Right renal cortex interstitium (tissue), 3 donors: ENCODE measurements around the gene RPUSD2. TPM values are rescaled to one million over a fixed set of nuclear protein-coding genes. Genes with fewer than 3 reads are reported as not detected.

Source experiments
- DNase-seq, 3 donors: peaks; one replicate each; pipeline ENCODE4 v3.0.0-alpha.2; 2013; ENCODE audit warnings: low read depth in 3 of 3, low spot score in 2 of 3
- polyA plus RNA-seq, 3 donors: library from polyadenylated mRNA; unstranded; fragments of 120-200 nt; gene quantifications; one replicate each; pipeline ENCODE4 v1.2.1, GENCODE V29; 2013; ENCODE audit not compliant: insufficient read length in 3 of 3

RPUSD2 gene
- 10 to 100 TPM; 10.3 to 11.8 (median 10.3) TPM for polyA plus RNA-seq

GRCh38 chr15:40569129-40569953 lies at the start of gene RPUSD2:
RPUSD2 (plus strand) TSS chr15:40569299; CDS start chr15:40569338, 39 bp downstream.
- peak; percentile 80 to 92 (median 86) for DNase-seq

GRCh38 chr15:40523611-40524010 lies 45.5 kb upstream of the RPUSD2 start:
- no peak for DNase-seq

- DNase-seq: no peak
Measured at GRCh38 chr15:40525855-40526254, 43.2 kb upstream of the RPUSD2 start.

GRCh38 chr15:40528801-40529200 lies 40.3 kb upstream of the RPUSD2 start:
- no peak for DNase-seq

- DNase-seq: no peak
Measured at GRCh38 chr15:40533763-40534364, 35.2 kb upstream of the RPUSD2 start.

GRCh38 chr15:40534371-40534770 lies 34.7 kb upstream of the RPUSD2 start:
- DNase-seq: no peak

- no peak for DNase-seq
Measured at GRCh38 chr15:40536501-40536900, 32.6 kb upstream of the RPUSD2 start.

- no peak for DNase-seq
Measured at GRCh38 chr15:40538976-40539375, 30.1 kb upstream of the RPUSD2 start.

- DNase-seq: no peak
Measured at GRCh38 chr15:40543082-40543481, 26.0 kb upstream of the RPUSD2 start.

- DNase-seq: no peak
Measured at GRCh38 chr15:40543631-40544294, 25.3 kb upstream of the RPUSD2 start.

- no peak for DNase-seq
Measured at GRCh38 chr15:40545457-40545856, 23.6 kb upstream of the RPUSD2 start.

GRCh38 chr15:40548610-40549009 lies 20.5 kb upstream of the RPUSD2 start:
- no peak for DNase-seq

GRCh38 chr15:40549894-40550293 lies 19.2 kb upstream of the RPUSD2 start:
- DNase-seq: no peak

- no peak for DNase-seq
Measured at GRCh38 chr15:40550341-40551037, 18.6 kb upstream of the RPUSD2 start.

- no peak for DNase-seq
Measured at GRCh38 chr15:40554161-40554525, 15.0 kb upstream of the RPUSD2 start.

GRCh38 chr15:40555876-40556275 lies 13.2 kb upstream of the RPUSD2 start:
- no peak for DNase-seq

GRCh38 chr15:40558952-40559742 lies 10.0 kb upstream of the RPUSD2 start:
- no peak for DNase-seq

GRCh38 chr15:40562691-40563090 lies 6.4 kb upstream of the RPUSD2 start:
- no peak for DNase-seq

GRCh38 chr15:40563426-40563825 lies 5.7 kb upstream of the RPUSD2 start:
- no peak for DNase-seq
